Coronary artery (tissue), 2 donors: Measurements from ENCODE around the gene UBL5.
"Not testable (repeated sequence)": the region's sequence is repeated elsewhere in the genome, so short reads cannot be mapped to it uniquely, and the experiment has no call there.

Experiments
- DNase-seq: peaks from one replicate; pipeline ENCODE4 v3.0.0-alpha.2; 2017; ENCODE audit warnings: low spot score
- H3K27ac ChIP-seq, 2 donors: fragments of 200-600 bp; sonication (generic); one replicate each; pipeline ENCODE4 v1.5.1; 2016 to 2019
- H3K4me3 ChIP-seq: fragments of 200-600 bp; sonication (generic); 2 replicates; pipeline ENCODE4 v1.5.1; 2016; ENCODE audit warnings: mild to moderate bottlenecking, moderate library complexity
- TF ChIP-seq, protein P1 (sequence below): fragments of 200-600 bp; sonication (generic); IDR thresholded peaks from one replicate; pipeline ENCODE4 v1.5.1; 2019; ENCODE audit warnings: antibody characterized with exemption

The UBL5 gene

DNA sequence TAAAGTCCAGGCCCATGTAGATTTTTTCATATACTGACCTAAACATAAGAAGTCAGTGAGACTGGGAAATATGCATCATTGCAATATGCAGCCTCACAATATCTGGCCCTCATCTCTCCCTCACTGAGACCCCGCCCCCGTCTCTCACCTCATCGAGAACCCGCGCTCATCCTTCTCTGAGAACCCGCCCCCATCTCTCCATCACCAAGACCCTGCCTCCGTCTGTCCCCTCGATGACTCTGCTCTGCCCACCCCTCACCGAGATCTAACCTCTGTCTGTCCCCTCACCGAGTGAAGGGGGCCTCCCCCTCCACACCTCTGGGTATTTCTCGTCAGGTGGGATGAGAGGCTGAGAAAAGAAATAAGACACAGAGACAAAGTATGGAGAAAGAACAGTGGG lies 38.7 kb upstream of the UBL5 start:
- no peak overlapping the region for H3K4me3 ChIP-seq
- DNase-seq = no peak
- TF ChIP-seq, protein P1, sequence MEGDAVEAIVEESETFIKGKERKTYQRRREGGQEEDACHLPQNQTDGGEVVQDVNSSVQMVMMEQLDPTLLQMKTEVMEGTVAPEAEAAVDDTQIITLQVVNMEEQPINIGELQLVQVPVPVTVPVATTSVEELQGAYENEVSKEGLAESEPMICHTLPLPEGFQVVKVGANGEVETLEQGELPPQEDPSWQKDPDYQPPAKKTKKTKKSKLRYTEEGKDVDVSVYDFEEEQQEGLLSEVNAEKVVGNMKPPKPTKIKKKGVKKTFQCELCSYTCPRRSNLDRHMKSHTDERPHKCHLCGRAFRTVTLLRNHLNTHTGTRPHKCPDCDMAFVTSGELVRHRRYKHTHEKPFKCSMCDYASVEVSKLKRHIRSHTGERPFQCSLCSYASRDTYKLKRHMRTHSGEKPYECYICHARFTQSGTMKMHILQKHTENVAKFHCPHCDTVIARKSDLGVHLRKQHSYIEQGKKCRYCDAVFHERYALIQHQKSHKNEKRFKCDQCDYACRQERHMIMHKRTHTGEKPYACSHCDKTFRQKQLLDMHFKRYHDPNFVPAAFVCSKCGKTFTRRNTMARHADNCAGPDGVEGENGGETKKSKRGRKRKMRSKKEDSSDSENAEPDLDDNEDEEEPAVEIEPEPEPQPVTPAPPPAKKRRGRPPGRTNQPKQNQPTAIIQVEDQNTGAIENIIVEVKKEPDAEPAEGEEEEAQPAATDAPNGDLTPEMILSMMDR = no peak
- H3K27ac ChIP-seq = peak overlapping the region; percentile 46 to 97

DNA sequence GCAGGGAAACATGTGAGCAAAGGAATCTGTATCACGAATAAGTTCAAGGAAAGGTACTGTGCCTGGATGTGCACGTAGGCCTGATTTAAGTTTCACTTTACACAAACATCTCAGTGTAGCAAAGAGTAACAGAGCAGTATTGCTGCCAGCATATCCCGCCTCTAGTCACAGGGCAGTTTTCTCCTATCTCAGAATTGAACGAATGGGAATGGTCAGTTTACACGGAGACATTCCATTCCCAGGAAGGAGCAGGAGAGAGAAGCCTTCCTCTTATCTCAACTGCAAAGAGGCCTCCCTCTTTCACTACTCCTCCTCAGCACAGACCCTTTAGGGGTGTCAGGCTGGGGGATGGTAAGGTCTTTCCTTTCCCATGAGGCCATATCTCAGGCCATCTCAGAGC lies 38.1 kb upstream of the UBL5 start:
- DNase-seq = not testable (repeated sequence)
- H3K27ac ChIP-seq = peak overlapping the region; percentile 46 to 97
- H3K4me3 ChIP-seq = peak overlapping the region; percentile 6

GRCh38 chr19:9791073-9791367 lies 36.7 kb upstream of the UBL5 start:
- H3K4me3 ChIP-seq = peak overlapping the region; percentile 89
- not testable (repeated sequence) for DNase-seq
- H3K27ac ChIP-seq = peak overlapping the region; percentile 80 to 97

GRCh38 chr19:9791552-9792205 lies 36.0 kb upstream of the UBL5 start:
- Histone ChIP-seq H3K27ac (peak overlapping the region; percentile 92 to 97), H3K4me3 (peak overlapping the region; percentile 89)
- TF ChIP-seq, protein P1 = no peak
- peak; percentile 98 for DNase-seq

GRCh38 chr19:9792206-9793070 lies 35.3 kb upstream of the UBL5 start:
- Histone ChIP-seq H3K27ac (peak overlapping the region; percentile 92 to 97), H3K4me3 (peak overlapping the region; percentile 89)
- peak; percentile 98 for DNase-seq
- TF ChIP-seq, protein P1 = no peak

DNA sequence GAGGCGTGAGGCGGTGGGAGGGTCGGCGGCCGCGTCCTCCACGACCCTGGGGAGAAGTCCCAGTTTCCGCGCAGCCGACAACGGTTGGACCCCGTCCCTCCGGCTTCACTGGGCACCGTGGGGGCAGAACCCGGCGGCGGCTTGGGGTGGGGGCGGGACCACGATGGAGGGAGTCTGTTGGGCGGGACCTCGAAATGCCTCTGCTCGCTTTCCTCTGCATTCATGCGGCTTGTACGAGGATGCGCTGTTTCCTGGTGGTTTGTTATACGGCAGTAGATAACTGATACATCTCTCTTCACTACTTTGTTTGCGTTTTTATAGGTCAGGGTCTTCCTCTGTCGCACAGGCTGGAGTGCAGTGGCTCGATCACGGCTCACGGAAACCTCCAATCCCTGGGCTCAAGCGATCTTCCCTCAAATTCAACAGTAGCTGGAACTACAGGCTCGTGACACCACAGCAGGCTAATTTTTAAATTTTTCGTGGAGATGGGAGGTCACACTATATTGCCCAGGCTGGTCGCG lies 34.6 kb upstream of the UBL5 start:
- H3K27ac ChIP-seq = peak overlapping the region; percentile 92 to 97
- no peak for DNase-seq
- peak overlapping the region; percentile 89 for H3K4me3 ChIP-seq
- TF ChIP-seq, protein P1 = no peak

- DNase-seq = peak; percentile 89
- TF ChIP-seq, protein P1 = peak; percentile 55
- no peak overlapping the region for H3K27ac ChIP-seq
- no peak overlapping the region for H3K4me3 ChIP-seq
These were observed 31.5 kb upstream of the UBL5 start for GRCh38 chr19:9796113-9796773.
